RKO (cell line): ENCODE data around the gene FAM184B.
"Not testable (repeated sequence)": the region's sequence is repeated elsewhere in the genome, so short reads cannot be mapped to it uniquely, and the experiment has no call there.

ENCODE experiments used
- DNase-seq: peaks from one replicate; pipeline ENCODE4 v3.0.0-alpha.2; 2016; ENCODE audit warnings: low spot score

Gene FAM184B

DNA sequence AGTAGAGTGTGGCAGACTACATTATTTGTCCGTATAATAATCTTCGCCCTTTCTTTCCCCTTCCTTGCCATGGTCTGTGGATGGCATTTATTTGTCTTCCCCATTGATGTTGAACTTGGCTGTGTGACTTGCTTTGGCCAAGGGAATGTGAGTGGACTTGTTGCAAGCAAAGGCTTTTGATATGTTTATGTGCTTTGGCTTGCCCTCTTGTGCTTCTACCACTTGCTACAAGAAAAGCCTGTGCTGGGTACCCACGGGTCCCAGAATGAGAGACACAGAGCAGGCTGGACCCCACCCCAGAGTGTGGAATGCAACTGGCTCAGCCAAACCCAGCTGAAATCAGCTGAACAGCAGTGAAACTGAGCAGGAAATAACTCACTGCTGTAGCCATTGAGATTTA is 63.0 kb downstream of the FAM184B start:
- DNase-seq: no peak

DNA sequence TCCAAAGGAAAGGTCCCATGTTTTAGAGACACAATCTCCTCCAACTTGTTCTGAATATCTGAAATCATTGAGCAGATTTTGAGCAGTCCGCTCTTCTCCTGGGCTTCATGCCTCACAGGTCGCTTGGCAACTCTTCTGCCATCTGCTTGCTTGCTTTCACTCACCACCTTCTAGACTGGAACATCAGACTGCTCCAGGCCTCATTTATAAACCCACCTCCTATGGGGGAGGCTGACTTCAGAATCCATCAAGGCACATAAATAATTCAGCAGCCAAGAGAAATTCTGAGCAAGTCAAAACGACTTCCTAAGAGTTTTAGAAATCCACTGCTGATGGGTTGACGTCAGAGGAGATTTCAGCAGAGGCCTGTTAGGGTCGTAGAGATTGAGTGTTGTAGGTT is 64.1 kb downstream of the FAM184B start:
- DNase-seq: no peak

DNA sequence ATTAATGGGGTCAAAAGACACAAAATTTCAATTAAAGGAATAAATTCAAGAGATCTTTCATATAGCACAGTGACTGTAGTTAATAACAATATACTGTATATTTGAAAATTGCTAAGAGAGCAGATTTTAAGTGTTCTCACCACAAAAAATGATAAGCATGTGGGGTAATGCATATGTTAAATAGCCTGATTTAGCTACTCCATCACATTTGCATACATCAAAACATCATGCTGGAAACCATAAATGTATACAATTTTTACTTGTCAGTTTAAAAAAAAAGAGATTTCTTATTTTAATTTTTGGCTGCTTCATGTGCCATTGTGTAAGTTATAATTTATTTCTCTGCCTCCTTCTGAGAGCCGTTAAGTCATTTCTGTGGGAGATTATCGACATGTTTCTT is 65.9 kb downstream of the FAM184B start:
- no peak for DNase-seq

DNA sequence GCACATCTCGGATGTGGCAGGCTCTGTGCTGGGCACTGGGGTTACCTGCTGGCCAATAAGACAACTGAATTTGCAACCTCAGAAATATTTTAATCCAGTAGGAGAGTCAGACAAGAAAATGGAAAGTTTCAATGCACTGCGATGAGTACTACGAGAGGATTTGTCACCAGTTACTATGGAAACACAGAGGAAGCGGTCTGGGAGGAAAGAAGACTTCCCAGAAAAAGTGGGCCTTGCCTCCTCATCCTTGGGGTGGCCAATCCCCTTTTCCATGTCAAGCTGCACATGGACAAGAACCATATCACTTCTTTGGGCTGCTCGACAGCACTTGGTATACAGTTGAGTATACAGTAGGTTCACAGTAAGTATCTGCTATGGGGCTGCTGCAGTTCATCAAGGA is 67.6 kb downstream of the FAM184B start:
- no peak for DNase-seq

DNA sequence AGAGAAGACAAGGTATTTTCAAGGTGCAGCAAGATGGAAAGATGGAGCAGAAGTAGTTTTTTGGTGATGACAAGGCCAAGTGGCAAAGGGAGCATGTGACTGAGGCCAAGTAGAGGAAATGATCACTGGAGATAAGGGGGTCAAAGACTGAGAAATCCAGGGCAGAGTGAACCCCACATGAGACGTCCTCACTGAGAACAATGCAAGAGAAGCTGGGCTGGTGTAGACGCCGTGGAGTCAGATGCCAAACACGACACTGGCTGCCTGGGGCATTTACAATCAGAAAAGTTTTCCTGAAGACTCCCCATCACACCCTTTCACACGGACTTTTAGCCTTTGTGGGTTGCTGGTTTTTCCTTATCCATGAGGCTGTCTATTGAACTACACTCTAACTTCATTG is 69.3 kb downstream of the FAM184B start:
- no peak for DNase-seq

DNA sequence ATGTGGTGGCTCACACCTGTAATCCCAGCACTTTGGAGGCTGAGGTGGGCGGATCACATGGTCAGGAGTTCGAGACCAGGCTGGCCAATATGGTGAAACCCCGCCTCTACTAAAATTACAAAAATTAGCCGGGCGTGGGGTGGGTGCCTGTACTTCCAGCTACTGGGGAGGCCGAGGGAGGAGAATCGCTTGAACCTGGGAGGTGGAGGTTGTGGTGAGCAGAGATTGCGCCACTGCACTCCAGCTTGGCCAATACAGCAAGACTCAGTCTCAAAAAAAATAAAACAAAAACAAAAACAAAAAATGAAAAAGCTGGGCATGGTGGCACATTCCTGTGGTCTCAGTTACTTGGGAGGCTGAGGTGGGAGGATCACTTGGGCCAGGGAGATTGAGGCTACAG is 70.2 kb downstream of the FAM184B start:
- not testable (repeated sequence) for DNase-seq

DNA sequence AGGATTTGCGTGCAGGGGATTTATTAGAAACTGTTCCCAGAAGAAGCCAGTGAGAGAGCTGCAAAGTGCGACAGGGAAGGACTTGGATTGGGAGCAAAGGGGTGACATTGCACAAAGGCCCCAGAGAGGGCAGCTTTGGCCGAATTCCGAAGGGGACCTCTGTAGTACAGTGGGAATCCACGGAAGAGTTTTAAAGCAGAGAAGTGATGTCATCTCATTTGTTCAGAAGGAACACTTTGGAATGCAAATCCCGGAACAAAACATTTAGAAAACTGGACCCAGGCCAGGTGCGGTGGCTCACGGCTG is 71.7 kb downstream of the FAM184B start:
- no peak for DNase-seq

DNA sequence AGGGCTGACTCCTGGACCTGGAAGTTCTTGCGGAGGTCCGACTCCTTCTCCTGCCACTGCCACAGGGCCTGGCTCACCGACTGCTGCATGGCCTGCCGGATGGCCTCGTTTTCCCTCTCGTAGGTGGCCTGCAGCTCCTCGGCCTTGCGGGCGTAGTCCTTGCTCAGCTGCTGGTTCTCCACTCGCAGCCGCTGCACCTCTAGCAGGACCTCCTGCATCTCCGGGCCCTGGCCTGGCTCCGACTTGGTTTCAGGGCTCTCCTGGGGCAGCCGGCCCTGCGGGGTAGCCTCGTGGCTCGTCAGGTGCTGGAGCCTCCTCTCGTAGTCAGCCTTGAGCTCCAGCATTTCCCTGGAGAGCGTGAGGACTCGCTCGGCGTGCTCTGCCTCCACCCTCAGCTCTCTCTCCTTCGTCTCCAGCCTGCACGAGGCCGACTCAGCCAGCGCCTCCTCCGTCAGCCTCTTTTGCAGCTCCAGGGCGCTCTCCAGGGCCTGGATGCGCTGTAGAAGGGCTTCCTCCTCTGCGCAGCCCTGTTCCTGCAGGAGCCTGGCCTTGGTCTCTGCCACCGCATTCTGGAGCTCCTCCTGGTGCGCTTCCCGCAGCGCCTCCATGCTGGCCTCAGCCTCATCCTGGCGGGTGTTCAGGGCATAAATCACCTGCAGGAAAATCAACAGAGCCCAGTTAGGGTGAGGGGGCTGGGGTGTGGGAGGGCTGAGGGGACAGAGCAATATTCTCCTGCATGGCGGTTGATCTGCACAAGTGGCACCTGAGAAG is 72.2 kb downstream of the FAM184B start:
- no peak for DNase-seq

DNA sequence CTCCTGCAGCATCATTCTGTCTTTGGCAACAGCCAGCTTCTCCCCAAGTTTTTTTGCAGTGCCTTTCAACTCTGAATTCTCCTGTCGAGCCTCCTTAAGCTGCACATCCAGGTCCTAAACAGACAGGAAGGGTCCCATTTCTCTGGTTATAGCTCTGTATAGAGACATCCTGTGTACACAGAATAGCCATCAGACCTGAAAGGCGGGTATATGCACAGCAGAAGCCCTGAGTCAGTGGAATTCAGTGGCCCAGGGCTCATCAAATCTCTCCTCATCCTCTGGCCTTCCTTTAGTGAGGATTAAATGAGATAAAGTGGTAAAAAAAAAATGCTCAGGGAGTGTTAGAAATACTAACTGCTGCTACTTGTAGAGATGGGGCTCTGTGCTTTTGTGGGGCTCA is 73.8 kb downstream of the FAM184B start:
- no peak for DNase-seq

DNA sequence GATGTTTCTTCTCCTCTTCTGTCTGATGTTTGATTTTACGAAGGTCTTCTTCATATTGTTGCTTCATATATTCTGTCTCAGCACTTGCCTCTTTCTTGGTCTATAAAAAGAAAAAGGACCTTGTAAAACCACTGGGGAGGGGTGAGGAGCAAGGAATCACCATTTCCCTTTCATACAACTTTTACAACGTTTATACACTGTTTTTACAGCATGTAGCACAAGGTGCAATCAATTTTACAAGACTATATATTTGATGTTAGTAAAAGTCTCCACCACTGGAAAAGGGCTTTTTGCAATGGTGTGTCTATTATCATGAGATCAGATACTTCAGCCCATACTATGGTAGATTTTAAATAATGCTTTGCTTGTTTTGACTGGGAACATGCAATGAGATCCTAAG is 76.3 kb downstream of the FAM184B start:
- no peak for DNase-seq

DNA sequence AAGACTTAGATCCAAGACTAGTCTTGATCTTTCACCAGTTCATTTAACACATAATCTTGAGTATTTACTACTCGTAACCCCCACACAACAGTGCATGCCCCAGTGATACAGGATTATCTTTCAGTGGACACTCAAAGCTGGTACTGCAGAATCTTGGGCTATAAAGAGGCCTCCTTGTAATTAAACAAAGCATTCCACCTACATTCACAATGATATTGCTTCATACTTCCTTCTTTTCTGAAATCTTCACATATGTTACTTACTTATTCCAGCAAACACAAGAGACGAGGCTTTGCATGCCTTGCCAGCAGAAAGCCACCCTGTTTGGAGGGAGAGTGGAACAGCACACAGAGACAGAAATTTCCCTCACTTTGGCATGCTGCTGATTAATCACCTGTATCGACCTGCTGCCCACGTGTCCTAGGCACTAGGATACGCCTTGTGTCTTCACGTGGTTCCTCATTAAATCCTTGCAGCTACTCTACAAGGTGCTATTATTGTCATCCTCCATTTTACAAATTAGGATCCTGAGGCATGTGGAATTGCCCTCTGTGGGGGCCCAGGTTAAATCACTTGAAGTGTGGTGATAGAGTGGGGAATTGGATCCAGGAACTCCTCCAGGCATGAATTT is 77.3 kb downstream of the FAM184B start:
- DNase-seq: no peak

DNA sequence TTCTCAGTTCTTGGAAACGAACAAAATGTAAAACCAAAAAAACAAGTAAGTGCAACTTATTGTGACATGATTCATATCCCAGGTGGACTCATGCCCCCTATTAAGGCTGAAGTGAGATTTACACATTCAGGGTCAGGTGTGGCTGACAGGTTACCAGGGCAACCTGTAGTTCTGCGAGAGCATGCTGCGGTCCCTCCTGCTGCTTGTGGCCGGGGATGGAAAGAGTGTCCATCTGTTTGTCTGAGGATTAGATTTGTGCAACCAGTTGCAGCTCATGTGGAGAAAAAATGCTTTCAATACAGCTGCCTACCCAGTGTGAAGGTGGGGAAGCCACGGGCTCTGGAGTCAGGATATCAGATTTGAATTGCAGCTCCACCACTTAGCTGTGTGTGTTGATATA is 78.8 kb downstream of the FAM184B start:
- DNase-seq: no peak

DNA sequence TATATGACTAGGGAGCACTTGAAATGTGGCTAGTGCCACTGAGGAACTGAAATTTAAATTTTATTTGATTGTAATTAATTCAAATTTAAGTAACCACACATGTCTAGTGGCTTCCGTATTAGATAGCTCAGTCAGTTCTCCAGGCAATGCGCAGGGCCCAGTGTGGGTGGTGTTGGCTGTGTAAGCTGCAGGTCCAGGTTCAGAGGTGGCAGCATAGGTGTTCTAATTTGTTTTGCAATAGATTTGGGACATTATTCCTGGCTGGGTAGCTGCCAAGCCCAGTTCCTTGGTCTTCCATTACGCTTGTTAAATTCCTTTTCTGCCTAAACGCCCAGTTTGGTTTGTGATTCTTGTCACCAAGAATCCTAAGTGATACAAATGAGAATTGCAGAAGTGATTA is 79.5 kb downstream of the FAM184B start:
- no peak for DNase-seq

DNA sequence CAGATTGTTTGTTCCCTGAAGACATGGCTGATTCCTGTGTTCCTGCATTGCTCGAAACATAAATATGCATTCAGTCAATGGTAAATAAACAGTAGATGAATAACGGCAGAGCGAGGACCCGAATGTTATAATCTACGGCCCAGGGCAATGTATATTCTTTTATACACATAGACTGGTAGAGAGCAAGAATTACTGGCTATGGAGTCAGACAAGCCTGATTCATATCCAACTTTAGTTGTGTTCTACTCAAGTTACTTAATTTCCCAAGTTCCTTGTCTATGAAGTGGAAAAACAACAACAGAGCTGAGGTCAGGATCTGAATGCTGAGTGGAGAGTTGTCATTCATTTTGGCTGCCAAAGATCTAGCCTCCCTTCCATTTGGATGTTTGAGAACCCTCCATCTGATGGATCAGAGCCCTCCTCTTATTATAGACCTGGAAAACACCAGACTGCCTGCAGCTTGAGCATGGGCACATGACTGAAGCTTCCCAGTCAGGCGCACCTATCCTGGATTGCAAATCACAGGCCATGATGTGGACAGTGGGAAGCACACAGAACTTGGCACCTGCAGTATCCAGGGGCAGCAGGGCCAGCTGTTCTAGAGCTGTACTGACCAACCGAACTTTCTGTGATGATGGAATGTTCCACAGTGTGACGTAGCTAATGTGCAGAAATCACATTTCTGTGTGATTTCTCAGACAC is 80.1 kb downstream of the FAM184B start:
- DNase-seq: no peak

DNA sequence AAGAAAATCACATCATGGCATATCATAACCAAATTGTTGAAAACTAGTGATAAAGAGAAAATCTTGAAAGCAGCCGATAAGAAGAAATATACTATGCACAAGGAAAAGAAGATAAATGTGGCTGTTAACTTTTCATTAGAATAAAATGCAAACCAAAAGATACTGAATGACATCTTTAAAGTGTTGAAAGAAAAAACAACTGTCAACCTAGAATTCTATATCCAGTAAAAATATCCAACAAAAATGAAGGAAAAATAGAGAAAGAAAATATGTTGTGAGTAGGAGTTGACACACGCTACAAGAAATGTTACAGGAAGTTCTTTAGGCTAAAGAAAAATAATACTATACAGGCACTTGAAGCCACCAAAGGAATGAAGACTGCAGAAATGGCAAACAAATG is 82.0 kb downstream of the FAM184B start:
- DNase-seq: no peak

DNA sequence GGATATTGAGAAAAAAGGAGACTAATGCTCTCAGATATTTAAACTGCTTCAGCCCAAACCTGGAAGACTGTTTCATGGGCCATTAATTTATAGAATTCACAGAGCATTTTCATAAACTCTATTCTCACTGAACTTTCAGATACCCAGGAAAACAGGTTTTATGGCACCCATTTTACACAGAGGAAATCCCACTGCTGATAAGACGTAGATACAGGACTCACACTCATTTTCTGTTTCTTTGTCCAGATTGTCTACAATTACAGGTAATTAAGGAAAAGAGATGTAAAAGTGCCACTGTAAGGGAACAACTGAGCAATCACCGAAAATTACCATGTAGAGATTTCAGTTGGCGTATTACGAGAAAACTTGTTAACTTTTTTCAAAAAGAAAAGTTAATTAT is 83.3 kb downstream of the FAM184B start:
- no peak for DNase-seq

DNA sequence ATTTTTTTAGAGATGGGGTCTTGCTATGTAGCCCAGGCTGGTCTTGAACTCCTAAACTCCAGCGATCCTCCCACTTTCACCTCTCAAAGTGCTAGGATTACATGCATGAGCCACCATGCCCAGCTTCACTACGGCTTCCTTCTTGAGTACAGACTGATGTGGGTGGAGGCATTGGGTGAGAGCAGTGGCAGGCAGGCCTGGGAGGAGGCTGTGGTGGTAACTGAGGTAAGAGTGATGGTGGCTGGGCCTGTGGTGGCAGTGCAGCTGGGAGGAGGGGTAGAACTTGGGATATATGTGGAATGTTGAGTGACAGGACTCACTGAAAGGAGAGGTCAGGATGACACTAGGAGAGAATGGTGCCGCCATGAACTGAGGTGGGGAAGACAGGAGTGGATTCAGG is 86.1 kb downstream of the FAM184B start:
- DNase-seq: no peak

DNA sequence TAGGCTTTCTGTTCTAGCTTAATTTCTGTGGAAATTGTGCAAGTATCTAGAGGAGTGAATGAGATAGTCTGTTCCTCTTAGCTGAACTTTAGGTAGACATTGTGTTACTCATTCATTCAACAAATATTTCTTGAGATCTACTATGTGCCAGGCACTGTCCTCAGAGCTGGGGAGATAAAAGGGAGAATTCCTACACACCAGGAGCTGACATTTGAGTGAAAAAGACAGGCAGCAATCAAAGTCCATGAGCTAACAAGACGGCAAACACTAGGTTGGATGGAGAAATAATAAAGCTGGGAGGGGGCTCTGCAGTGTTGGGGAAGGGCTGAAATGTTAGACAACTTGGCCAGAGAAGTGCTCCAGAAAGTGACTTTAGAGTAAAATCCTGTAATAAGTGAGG is 86.9 kb downstream of the FAM184B start:
- no peak for DNase-seq

DNA sequence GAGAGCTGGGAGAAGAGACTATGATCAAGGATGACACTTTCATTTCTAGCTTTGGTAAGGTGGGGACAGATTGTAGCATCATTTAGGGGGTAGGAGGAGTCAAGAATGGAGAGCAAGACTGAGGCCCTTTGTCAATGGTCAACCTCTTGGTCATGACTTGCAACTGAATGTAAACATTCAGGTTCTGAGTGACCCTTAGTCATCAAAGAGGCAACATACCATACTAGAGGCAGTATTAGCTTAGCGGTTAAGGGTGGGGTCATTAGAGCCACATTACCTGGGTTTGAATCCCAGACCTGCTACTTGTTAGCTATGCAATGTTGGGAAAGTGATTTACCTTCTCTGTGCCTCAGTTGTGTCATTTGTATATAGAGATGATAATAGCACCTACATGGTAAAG is 90.5 kb downstream of the FAM184B start:
- DNase-seq: no peak

DNA sequence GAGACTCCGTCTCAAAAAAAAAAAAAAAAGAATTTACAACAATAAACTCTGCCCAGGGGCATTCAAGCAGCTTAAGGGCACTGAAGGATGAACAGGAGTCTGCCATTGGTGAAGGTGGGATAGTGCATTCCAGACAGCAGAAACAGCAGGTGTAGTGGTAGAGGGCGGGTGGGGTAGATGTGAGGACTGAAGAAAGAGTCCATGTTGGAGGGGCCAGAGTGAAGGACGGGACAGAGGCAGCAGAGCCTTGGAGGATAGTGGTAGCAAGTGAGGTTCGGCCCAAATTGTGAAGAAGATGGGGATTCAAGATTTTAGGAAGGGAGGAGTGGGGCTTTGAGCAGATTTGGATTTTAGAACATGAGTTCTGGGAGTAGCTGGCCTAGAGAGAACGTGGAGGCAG is 91.3 kb downstream of the FAM184B start:
- DNase-seq: no peak

DNA sequence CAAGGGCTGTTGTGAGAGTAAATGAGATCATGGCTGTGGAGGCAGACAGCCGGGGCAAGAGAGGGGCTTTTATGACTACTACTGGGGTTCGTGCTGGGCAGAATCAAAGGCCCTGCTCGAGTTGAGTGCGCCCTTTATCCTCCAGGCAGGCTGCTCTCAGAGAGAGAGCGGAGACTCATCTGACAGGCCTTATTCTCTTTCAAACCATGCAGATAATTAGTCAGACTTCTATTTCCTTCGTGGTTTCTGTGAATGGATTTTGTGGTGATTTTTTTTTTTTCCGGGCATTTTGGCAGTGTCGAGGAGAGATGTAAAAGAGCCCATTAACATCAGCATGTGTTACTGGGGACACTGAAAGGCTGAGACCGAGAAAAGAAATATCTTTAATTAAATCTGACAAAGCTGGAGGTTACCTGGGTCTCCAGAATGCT is 93.4 kb downstream of the FAM184B start:
- DNase-seq: no peak

DNA sequence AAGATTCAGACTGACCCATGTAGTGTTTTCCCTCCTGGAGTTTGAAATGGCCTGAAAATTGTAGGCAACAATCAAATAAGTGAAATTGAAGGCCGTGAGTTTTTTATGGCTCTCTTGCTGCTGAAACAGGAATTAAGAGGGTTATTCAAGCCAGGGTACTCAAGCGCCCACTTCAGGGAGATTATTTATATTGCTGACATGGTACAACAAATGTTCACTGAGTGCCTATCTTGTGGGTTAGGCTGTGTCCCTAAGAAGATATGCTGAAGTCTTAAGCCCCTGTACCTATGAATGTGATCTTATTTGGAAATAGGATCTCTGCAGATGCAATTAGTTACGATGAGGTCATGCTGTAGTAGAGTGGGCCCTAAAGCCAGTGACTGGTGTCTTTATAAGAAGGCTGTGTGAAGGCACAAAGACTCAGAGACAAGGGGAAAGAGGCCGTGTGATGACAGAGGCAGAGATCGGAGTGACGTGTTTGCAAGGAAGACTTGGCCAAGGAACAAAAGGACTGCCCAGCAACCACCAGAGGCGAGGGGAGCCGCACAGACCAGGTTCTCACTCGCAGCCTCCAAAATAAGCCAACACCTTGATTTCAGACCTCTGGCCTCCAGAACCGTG is 94.1 kb downstream of the FAM184B start:
- DNase-seq: no peak

DNA sequence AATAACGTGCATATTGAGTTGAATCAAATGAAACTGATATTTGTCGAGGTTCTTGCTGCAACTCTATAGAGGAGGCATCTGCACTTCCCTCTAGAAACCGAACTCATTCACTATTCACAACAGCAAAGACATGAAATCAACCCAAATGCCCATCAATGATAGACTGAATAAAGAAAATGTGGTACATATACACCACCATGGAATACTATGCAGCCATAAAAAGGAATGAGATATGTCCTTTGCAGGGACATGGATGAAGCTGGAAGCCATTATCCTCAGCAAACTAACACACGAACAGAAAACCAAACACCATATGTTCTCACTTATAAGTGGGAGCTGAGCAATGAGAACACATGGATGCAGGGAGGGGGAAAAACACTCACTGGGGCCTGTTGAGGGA is 96.8 kb downstream of the FAM184B start:
- not testable (repeated sequence) for DNase-seq
